ENCODE data around the gene SAE1. TPM values are rescaled to one million over a fixed set of nuclear protein-coding genes. Genes with fewer than 3 reads are reported as not detected.
A peak's percentile ranks its signal among the peaks of the same experiment; 100 is the strongest.

The SAE1 gene
- total and polyA plus RNA-seq, 8 donors, result 16.2 to 373 (median 43.5) TPM

- H3K9me3 ChIP-seq, result no peaks in the 10 kb centered on the region
- peak; percentile 81 to 90 for DNase-seq
- intact Hi-C loops (cut with DNase I; ENCODE audit: low total_unique reads), result no loop called here
- H3K4me3 ChIP-seq, result no peak overlapping the region
- H3K36me3 ChIP-seq, result peaks cover 0 to 24% (median 4%) of the 10 kb centered on the region in 4 donors
- 9 to 24% (median 13%) methylated on average over 12 of the region's 12 CpGs for WGBS, 5 donors
- H3K27me3 ChIP-seq, result no peaks in the 10 kb centered on the region
- TF ChIP-seq EP300 (IDR thresholded peaks at IDR 0.05) (no peak), POLR2A (IDR thresholded peaks at IDR 0.05) (no peak), CTCF (IDR thresholded peaks at IDR 0.05) (no peak), POLR2AphosphoS5 (IDR thresholded peaks at IDR 0.05) (no peak)
- H3K27ac ChIP-seq, result peak overlapping the region; percentile 62 to 81 (median 73)
- peaks cover 26 to 62% (median 43%) of the 10 kb centered on the region in 4 donors for H3K4me1 ChIP-seq
Measured at GRCh38 chr19:47190167-47190727, 59.6 kb downstream of the SAE1 start.

- Histone ChIP-seq H3K27ac (no peak overlapping the region), H3K36me3 (peaks cover 6 to 40% (median 37%) of the 10 kb centered on the region in 4 donors), H3K4me3 (no peak overlapping the region), H3K9me3 (no peaks in the 10 kb centered on the region), H3K27me3 (no peaks in the 10 kb centered on the region), H3K4me1 (peaks cover 9 to 26% (median 13%) of the 10 kb centered on the region in 4 donors)
- intact Hi-C loops (cut with DNase I; ENCODE audit: low total_unique reads), result no loop called here
- DNase-seq, result no peak
- 75 to 94% (median 84%) methylated on average over 1 of the region's 1 CpG for WGBS, 5 donors
- TF ChIP-seq POLR2AphosphoS5 (IDR thresholded peaks at IDR 0.05) (no peak), POLR2A (IDR thresholded peaks at IDR 0.05) (no peak), CTCF (IDR thresholded peaks at IDR 0.05) (no peak), EP300 (IDR thresholded peaks at IDR 0.05) (no peak)
Measured at GRCh38 chr19:47195434-47195833, 64.8 kb downstream of the SAE1 start.

GRCh38 chr19:47197141-47197540, 66.5 kb downstream of the SAE1 start:
- 93 to 98% (median 96%) methylated on average over 4 of the region's 4 CpGs for WGBS, 5 donors
- Histone ChIP-seq H3K36me3 (peaks cover 6 to 52% (median 47%) of the 10 kb centered on the region in 4 donors), H3K27ac (no peak overlapping the region), H3K9me3 (no peaks in the 10 kb centered on the region), H3K27me3 (no peaks in the 10 kb centered on the region), H3K4me1 (peaks cover 0 to 16% (median 0%) of the 10 kb centered on the region in 4 donors), H3K4me3 (no peak overlapping the region)
- no peak for DNase-seq
- intact Hi-C loops (cut with DNase I; ENCODE audit: low total_unique reads), result no loop called here
- TF ChIP-seq EP300 (IDR thresholded peaks at IDR 0.05) (no peak), POLR2A (IDR thresholded peaks at IDR 0.05) (no peak), CTCF (IDR thresholded peaks at IDR 0.05) (no peak), POLR2AphosphoS5 (IDR thresholded peaks at IDR 0.05) (no peak)

GRCh38 chr19:47200530-47200929, 69.9 kb downstream of the SAE1 start:
- intact Hi-C loops (cut with DNase I; ENCODE audit: low total_unique reads), result loop anchor here (10.0 kb wide), 1 partner anchor 46 kb away; no protein-coding TSS in a partner anchor
- H3K27me3 ChIP-seq, result no peaks in the 10 kb centered on the region
- H3K9me3 ChIP-seq, result no peaks in the 10 kb centered on the region
- 73 to 89% (median 74%) methylated on average over 3 of the region's 3 CpGs for WGBS, 5 donors
- TF ChIP-seq CTCF (IDR thresholded peaks at IDR 0.05) (no peak), POLR2A (IDR thresholded peaks at IDR 0.05) (no peak), POLR2AphosphoS5 (IDR thresholded peaks at IDR 0.05) (no peak), EP300 (IDR thresholded peaks at IDR 0.05) (no peak)
- H3K27ac ChIP-seq, result peak overlapping the region in 1 of 5 donors; percentile 56
- H3K36me3 ChIP-seq, result peaks cover 25 to 80% (median 75%) of the 10 kb centered on the region in 4 donors
- no peak overlapping the region for H3K4me3 ChIP-seq
- DNase-seq, result no peak
- peaks cover 0 to 16% (median 0%) of the 10 kb centered on the region in 4 donors for H3K4me1 ChIP-seq

Data from stomach (tissue), 9 donors.